Memory B cell (primary cell): Measurements from ENCODE around the gene QARS1.

Source experiments
- ATAC-seq: fragments of 150-1000 bp; cut with Tn5 transposase; 2 replicates; pipeline ENCODE4 v1.10.0; 2021; ENCODE audit warnings: low read depth, mild to moderate bottlenecking, moderate library complexity
- DNase-seq, 2 donors: peaks; one replicate each; pipeline ENCODE4 v3.0.0; 2022; ENCODE audit warnings: low spot score in 2 of 2
- H3K27ac Mint-ChIP-seq: one replicate; pipeline ENCODE4 v1.8.0; 2022; ENCODE audit warnings: mild to moderate bottlenecking, moderate library complexity, mixed read lengths
- H3K27me3 Mint-ChIP-seq: one replicate; pipeline ENCODE4 v1.8.0; 2022; ENCODE audit warnings: mixed read lengths
- H3K36me3 Mint-ChIP-seq: one replicate; pipeline ENCODE4 v1.8.0; 2022; ENCODE audit warnings: mild to moderate bottlenecking, mixed read lengths
- H3K4me1 Mint-ChIP-seq: one replicate; pipeline ENCODE4 v1.8.0; 2022; ENCODE audit warnings: mixed read lengths
- H3K4me3 Mint-ChIP-seq: one replicate; pipeline ENCODE4 v1.8.0; 2022; ENCODE audit warnings: mild to moderate bottlenecking, moderate library complexity, mixed read lengths
- H3K9me3 Mint-ChIP-seq: one replicate; pipeline ENCODE4 v1.8.0; 2022; ENCODE audit warnings: mixed read lengths

QARS1 gene

DNA sequence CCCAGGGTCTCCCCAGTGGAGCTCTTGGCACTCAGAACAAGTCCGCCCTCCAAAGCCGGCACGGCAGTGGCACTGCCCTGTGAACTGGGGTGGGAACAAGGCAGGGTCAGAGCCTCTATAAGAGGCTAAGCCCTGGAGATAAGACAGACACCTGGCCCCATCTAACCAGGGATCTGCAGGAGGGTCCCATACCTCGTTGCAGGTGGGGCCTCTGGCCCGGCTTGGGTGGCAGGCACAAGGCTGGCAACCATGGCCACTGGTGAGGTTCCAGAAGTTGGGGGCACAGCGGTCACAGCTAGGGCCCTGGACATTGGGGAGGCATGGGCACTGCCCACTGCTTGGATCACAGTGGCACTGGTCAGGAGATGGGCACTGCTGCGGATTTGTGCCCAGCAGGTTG, 19.6 kb upstream of the QARS1 start:
- H3K9me3 Mint-ChIP-seq = no peaks in the 10 kb centered on the region
- H3K27ac Mint-ChIP-seq = no peak overlapping the region
- DNase-seq (no peak), ATAC-seq (no peak)
- H3K36me3 Mint-ChIP-seq = no peaks in the 10 kb centered on the region
- peaks cover 4% of the 10 kb centered on the region for H3K4me1 Mint-ChIP-seq
- H3K4me3 Mint-ChIP-seq = no peak overlapping the region
- H3K27me3 Mint-ChIP-seq = peaks cover under 1% of the 10 kb centered on the region

DNA sequence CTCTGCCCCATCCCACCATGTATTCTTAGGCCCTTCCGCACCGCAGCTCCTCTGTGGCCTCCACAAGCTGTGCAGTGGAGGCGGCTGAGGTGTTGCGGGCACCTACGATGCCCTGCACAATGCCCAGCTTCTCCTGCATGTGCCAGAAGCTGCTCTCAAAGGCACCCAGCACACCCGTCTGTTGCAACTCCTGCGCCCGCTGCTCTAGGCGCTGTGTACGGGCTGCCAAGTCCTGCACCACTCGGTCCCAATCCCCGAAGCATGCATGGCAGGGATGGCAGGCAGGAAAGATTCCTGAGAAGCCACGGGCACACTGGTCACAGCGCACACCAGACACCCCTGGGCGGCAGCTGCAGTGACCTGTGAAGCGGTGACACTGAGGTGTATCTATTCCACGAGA, 19.1 kb upstream of the QARS1 start:
- no peak for ATAC-seq
- peaks cover 4% of the 10 kb centered on the region for H3K4me1 Mint-ChIP-seq
- H3K4me3 Mint-ChIP-seq = no peak overlapping the region
- no peaks in the 10 kb centered on the region for H3K36me3 Mint-ChIP-seq
- no peaks in the 10 kb centered on the region for H3K27me3 Mint-ChIP-seq
- H3K9me3 Mint-ChIP-seq = no peaks in the 10 kb centered on the region
- H3K27ac Mint-ChIP-seq = no peak overlapping the region
- no peak for DNase-seq

DNA sequence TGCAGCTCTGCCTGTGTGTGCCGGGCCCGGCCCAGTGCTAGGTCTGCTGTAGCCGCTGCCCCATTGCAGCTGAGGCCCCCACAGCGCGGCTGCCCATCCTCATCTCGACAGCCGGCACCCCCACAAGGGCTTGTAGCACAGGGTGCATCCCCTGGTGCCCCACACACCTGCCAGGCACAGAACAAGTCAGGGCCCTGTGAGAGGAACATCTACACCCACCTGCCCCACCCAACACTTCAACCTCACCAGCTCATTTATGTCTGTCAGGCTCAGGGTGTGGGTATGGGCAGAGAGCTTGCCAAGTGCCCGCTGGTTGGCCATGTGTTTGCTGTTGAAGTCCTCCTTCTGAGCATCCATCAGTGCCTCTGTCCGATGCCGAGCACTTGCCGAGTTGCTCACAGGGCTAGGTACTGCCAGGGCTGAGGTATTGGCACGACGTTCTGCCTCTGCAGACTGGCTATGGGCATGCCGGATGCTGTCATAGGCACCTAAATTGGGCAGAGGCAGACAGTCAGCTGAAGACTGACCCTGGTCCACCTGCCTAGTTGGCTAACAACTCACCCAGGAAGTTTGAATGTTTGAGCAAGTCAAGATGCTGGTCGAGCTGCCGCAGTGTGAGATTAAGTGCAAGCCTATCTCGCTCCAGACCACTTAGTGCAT, 18.5 kb upstream of the QARS1 start:
- H3K36me3 Mint-ChIP-seq = no peaks in the 10 kb centered on the region
- DNase-seq = no peak
- peak overlapping the region; percentile 27 for H3K4me3 Mint-ChIP-seq
- no peak for ATAC-seq
- no peak overlapping the region for H3K27ac Mint-ChIP-seq
- no peaks in the 10 kb centered on the region for H3K27me3 Mint-ChIP-seq
- no peaks in the 10 kb centered on the region for H3K9me3 Mint-ChIP-seq
- H3K4me1 Mint-ChIP-seq = peaks cover 4% of the 10 kb centered on the region

DNA sequence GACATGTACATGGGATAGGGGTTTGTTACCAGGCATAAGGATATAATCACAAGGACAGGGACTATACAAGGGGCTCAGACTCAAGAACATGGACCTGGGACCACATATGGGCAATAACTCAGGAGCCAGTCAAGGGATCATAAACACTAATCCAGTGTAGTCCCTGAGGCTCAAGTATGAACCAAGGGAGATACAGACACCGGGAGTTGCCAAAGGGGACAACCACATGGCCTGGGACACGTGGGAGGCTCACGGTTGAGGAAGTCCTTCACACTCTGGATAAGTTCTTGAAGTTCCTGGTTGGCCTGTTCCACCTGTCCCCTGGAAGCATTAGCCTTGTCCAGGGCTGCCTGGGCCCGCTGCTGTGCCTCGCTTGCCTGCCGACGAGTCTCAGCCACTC, 17.9 kb upstream of the QARS1 start:
- DNase-seq = no peak
- no peak for ATAC-seq
- H3K9me3 Mint-ChIP-seq = no peaks in the 10 kb centered on the region
- H3K36me3 Mint-ChIP-seq = peaks cover 4% of the 10 kb centered on the region
- no peak overlapping the region for H3K27ac Mint-ChIP-seq
- peak overlapping the region; percentile 83 for H3K4me3 Mint-ChIP-seq
- H3K4me1 Mint-ChIP-seq = peaks cover 4% of the 10 kb centered on the region
- H3K27me3 Mint-ChIP-seq = no peaks in the 10 kb centered on the region

DNA sequence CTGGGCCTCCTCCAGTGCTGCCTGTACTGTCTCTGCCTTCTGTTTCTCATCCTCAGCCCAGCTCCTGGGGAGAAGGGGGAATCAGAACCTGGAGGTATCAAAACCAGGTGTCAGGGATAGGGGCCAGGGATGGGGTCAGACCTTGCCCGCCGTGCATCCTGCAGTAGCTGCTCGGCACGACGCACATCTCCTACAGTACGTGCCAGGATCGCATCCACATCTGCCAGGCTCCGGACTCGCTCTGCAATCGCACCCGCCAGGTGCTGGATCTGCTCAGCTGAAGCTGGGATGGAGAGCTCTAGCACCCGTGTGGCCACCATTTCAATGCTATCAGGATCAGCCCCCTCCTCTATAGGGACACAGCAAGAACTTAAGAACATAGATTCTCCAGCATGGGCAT, 17.5 kb upstream of the QARS1 start:
- DNase-seq (no peak), ATAC-seq (no peak)
- H3K9me3 Mint-ChIP-seq = no peaks in the 10 kb centered on the region
- peaks cover 4% of the 10 kb centered on the region for H3K4me1 Mint-ChIP-seq
- no peaks in the 10 kb centered on the region for H3K27me3 Mint-ChIP-seq
- H3K4me3 Mint-ChIP-seq = peak overlapping the region; percentile 83
- H3K27ac Mint-ChIP-seq = peak overlapping the region; percentile 84
- peaks cover 6% of the 10 kb centered on the region for H3K36me3 Mint-ChIP-seq

DNA sequence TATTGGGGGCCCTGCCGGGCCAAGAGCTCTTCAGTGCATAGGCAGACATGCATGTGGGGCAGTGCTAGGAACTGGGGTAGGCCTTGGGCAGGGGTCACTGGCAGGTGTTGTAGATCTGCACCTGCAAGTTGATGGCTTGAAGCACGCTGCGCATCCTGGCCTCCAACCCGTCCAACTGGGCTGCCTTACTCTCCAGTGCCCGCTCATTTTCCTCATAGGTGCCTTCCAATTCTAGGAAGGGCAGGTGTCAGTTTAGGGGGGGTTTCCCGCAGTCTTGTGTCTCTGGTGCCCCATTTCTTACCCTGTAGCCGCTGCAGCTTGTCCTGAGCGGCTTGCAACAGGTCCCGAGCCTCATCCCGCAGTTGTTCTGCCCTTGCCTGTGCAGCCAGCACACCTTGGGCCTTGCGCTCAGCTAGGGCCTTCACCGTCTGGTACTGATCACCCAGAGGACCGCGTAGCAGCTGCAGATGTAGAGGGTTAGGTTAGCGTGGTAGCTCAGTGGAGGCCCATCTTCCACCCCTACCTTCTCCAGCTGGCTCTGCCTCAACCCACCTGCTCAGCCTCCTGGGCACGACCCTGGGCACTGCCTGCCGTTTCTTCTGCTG, 16.7 kb upstream of the QARS1 start:
- Mint-ChIP-seq H3K4me1 (peaks cover 4% of the 10 kb centered on the region), H3K9me3 (no peaks in the 10 kb centered on the region)

DNA sequence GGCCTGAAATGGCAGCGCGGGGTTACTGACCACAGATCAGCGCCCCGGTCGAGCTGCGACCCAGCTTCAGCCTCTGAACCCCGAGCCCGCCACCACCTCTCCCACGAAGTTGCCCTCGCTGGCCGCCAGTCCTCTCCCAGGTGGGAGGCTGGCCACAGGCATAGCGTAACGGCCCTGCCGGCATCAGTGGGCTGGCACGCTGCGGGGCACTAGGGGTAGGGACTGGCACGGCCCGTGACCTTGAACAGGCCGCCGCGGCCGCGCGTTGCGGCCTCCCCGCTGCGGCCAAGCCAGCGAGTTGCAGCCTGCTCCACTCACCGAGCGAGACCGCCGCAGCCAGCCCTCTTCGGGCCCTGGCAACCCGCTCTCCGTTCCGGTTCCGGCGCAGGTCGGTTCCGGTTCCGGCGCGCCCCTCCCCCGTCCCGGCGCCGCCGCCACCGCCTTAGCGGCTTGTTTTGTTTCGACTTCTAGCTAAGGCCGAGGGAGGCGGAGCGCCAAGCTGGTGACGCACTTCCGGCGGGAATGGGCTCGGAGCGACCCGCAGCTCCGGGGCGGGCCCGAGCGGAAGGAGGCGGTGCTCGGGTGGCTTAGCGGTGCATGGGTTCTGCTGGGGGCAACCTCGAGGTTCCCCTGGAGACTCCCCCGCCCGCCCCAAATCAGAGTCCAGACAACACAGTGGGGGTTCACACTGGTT, 16.0 kb upstream of the QARS1 start, which contains the start of gene USP19:
TSS of gene USP19 (minus strand) at position 386 of the 694 bp plus-strand sequence. CDS start 1,678 bp downstream, outside the sequence.
- Mint-ChIP-seq H3K4me3 (peak within 1 kb of the TSS; percentile 83), H3K27me3 (no peaks in the 10 kb centered on the region), H3K36me3 (peaks cover 12% of the 10 kb centered on the region), H3K4me1 (peaks cover 4% of the 10 kb centered on the region), H3K9me3 (no peaks in the 10 kb centered on the region), H3K27ac (peak within 1 kb of the TSS; percentile 84)
- peak; percentile 93 for ATAC-seq
- peak; percentile 90 to 93 for DNase-seq

More for the DNA sequence above, 16.7 kb upstream of the QARS1 start:
- no peak for DNase-seq
- Mint-ChIP-seq H3K27ac (peak overlapping the region; percentile 84), H3K27me3 (no peaks in the 10 kb centered on the region), H3K36me3 (peaks cover 9% of the 10 kb centered on the region), H3K4me3 (peak overlapping the region; percentile 83)
- ATAC-seq = no peak

DNA sequence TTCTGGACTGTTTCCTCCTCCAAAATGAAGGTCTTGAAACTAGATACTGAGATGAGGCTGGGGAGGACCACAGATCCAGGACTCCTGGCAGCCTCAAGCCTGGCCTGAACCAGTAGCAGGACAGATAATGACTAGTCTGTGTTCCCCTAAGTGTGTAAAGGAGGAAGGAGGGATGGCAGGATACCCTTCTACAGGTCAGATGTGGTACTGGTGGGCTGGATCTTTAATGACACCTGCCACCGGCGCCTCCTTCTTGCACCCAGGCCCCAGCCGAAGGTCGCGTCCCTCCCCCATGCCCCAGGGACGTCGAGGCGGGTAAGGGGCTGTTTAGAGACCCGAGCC, 15.5 kb upstream of the QARS1 start:
- peak overlapping the region; percentile 83 for H3K4me3 Mint-ChIP-seq
- H3K9me3 Mint-ChIP-seq = no peaks in the 10 kb centered on the region
- DNase-seq = no peak
- H3K4me1 Mint-ChIP-seq = peaks cover 4% of the 10 kb centered on the region
- H3K27ac Mint-ChIP-seq = peak overlapping the region; percentile 84
- ATAC-seq = peak; percentile 20
- H3K27me3 Mint-ChIP-seq = no peaks in the 10 kb centered on the region
- H3K36me3 Mint-ChIP-seq = peaks cover 17% of the 10 kb centered on the region

DNA sequence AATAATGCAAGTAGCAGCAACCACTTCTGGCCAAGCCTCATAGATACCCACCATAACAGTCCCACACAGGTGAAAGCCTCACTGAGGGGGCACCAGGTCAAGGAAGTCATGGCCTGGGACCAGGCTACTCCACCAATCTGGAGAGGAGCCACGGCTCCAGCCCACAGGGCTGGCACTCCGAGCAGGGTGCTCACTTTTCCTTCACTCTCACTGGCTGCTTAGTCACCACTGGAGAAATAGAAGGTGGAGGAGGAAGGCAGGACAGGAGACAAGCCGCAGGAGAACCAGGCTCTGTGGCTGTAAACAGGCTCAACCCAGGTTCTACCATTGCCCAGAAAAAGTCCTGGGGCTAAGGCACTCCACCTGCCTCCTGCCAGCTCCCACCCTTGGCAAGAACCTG, 14.9 kb upstream of the QARS1 start:
- Mint-ChIP-seq H3K4me3 (peak overlapping the region; percentile 83), H3K27me3 (no peaks in the 10 kb centered on the region), H3K36me3 (peaks cover 19% of the 10 kb centered on the region), H3K27ac (no peak overlapping the region), H3K4me1 (peaks cover 4% of the 10 kb centered on the region), H3K9me3 (no peaks in the 10 kb centered on the region)
- DNase-seq (no peak), ATAC-seq (no peak)

DNA sequence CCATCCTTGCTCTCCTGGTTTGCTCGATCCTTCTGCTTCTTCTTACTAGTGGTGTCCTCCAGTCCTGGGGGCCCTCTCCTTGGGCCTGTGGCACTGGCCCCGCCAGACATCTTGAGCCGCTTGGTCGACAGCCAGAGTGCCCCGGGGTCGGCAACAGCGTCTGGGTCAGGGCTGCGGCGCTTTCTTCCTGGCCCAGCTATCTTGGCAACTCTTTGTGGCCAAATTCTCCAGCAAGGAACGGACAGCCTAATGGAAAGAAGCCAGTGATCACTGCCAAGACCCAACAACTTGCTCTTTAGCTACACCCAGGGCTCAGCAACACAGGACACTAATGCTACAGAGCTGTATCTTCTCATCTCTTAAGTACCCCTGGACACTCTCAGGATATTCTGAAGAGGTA, 14.5 kb upstream of the QARS1 start:
- Mint-ChIP-seq H3K27me3 (no peaks in the 10 kb centered on the region), H3K4me1 (peaks cover 4% of the 10 kb centered on the region), H3K27ac (no peak overlapping the region), H3K9me3 (no peaks in the 10 kb centered on the region), H3K4me3 (no peak overlapping the region), H3K36me3 (peaks cover 19% of the 10 kb centered on the region)
- ATAC-seq = no peak
- no peak for DNase-seq

DNA sequence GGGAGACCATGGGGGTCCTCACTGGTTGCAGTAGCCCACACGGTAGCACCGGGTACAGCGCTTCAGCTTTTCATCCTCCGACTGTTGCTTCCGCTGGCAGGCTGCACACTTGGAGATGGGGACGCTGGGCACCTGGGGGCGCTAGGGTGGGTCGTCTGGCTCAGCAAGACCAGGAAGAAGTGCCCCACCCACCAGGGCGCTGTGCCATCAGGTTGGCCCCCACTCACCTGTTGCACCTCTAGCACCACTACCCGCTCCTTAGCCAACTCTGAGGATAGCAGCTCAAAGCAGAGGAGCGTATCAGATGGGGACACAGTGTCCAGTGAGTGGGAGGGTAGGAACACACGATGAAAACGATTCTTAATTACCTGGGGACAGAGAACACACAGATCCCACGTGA, 7.7 kb upstream of the QARS1 start:
- H3K27me3 Mint-ChIP-seq = no peaks in the 10 kb centered on the region
- no peak overlapping the region for H3K27ac Mint-ChIP-seq
- ATAC-seq (no peak), DNase-seq (no peak)
- H3K4me3 Mint-ChIP-seq = no peak overlapping the region
- peaks cover 31% of the 10 kb centered on the region for H3K36me3 Mint-ChIP-seq
- H3K9me3 Mint-ChIP-seq = no peaks in the 10 kb centered on the region
- no peaks in the 10 kb centered on the region for H3K4me1 Mint-ChIP-seq

DNA sequence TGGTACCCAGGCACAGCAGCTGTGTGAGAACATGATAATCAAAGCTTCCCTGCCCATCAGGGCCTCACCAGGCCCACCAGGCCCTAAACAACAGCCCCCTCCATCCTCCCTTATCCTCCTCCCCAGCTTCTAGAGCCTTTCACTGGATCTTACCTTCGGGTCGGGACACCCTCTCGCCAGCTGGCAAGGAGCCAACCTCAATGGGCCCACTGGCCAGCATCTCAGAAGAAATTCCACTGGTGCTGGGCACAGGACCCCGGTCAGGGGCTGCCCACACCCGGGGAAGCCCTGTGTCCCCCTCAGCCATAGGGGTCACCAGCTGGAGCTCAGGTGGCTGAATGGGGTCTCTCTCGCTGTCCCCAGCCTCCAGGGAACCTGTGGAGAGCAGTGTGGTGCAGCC, 6.8 kb upstream of the QARS1 start:
- no peak for ATAC-seq
- Mint-ChIP-seq H3K27ac (no peak overlapping the region), H3K27me3 (no peaks in the 10 kb centered on the region), H3K4me1 (no peaks in the 10 kb centered on the region), H3K4me3 (no peak overlapping the region), H3K9me3 (no peaks in the 10 kb centered on the region), H3K36me3 (peaks cover 27% of the 10 kb centered on the region)
- no peak for DNase-seq

DNA sequence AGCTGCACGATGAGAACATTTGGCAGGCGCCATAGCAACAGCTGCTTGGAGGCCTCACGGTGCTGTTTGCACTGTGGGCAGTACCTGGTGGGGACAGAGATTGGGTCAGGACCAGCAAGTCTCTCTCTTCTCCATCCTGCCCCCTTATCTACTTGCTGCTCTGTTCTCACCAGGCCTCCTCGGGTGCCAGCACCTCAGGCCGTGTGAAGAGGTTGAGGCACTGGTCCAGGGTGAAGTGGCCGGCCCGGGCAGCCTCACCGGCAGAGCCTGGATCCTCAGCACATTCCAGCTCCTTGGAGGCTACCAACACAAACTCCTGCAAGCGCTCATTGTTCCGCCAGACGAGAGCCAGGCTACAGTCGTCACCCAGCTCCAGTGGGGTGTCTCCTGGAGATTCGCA, 6.2 kb upstream of the QARS1 start:
- H3K27me3 Mint-ChIP-seq = no peaks in the 10 kb centered on the region
- no peaks in the 10 kb centered on the region for H3K9me3 Mint-ChIP-seq
- H3K4me1 Mint-ChIP-seq = peaks cover 3% of the 10 kb centered on the region
- no peak overlapping the region for H3K4me3 Mint-ChIP-seq
- ATAC-seq (no peak), DNase-seq (no peak)
- peaks cover 24% of the 10 kb centered on the region for H3K36me3 Mint-ChIP-seq
- H3K27ac Mint-ChIP-seq = no peak overlapping the region

DNA sequence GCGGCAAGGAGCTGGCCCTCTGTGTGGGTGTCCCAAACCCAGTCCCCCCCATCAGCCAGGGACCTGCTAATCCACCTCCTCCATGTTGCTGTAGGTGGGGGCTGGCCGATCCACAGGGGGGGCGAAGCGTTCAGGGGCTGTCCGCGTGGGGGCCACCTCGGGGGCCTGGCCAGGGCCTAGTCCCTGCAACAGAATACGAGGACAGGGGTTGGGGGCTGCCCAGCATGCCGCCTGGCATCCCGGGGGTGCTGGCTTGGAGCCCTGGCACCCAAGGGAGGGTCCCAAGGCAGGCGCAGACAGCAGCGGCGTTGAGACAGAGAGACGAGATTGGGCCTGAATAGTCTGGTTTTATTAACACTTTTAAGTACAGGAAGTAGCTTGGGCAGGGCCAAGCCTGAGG, 3.8 kb upstream of the QARS1 start:
- Mint-ChIP-seq H3K36me3 (peaks cover 13% of the 10 kb centered on the region), H3K27me3 (no peaks in the 10 kb centered on the region), H3K27ac (no peak overlapping the region), H3K4me3 (no peak overlapping the region), H3K4me1 (peaks cover 15% of the 10 kb centered on the region), H3K9me3 (no peaks in the 10 kb centered on the region)
- DNase-seq (no peak), ATAC-seq (no peak)
